ENCODE results near the gene SLU7. TPM values are rescaled to one million over a fixed set of nuclear protein-coding genes. Genes with fewer than 3 reads are reported as not detected.

SLU7 gene
- total and polyA plus RNA-seq, 2 donors (not counting 3 experiments of a cell fraction or from before 2014, with no cell fraction given), result 10.2 to 48.2 TPM

DNA sequence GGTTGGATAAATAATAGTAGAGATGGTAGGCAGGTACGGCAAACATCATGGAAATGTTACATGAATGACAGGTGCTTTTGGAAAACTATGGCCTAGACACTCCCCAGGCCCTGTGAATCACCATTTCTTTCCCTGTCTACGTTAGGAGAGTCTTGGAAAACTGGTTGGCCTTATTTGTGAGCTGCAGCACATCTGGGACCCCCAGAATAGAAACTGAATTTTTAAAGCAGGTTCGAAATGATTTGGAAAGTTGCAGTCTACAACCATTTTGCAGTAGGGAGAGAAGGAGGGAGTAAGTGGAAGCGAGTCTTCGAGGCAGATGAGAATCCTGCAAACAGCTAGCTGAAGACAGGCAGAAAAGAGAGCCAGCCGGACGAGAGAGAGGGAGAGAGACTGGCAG, 61.5 kb downstream of the SLU7 start:
- H3K9me1 ChIP-seq (replicated peaks; ENCODE audit: control insufficient read depth, extremely low read depth, insufficient read depth, low read length), result no peaks in the 10 kb centered on the region
- DNase-seq (ENCODE audit: low read depth, low spot score), result no peak
- no peaks in the 10 kb centered on the region for H4K20me1 ChIP-seq (replicated peaks; ENCODE audit: control insufficient read depth, extremely low read depth, insufficient read depth, low read length)
- intact Hi-C loops (cut with micrococcal nuclease), result no loop called here
- dilution Hi-C loops (cut with MboI; ENCODE audit: extremely low pct_ligation_motif_present, low sequenced_read_pairs), result no loop called here
- H3K9ac ChIP-seq (replicated peaks; ENCODE audit: extremely low read depth, insufficient read depth, low read length), result no peak overlapping the region
- H3K36me3 ChIP-seq (ENCODE audit: control insufficient read depth in 2 of 2, extremely low read depth in 1 of 2, insufficient read depth in 2 of 2, low read length in 2 of 2), result no peaks in the 10 kb centered on the region
- TF ChIP-seq MAX (IDR thresholded peaks at IDR 0.05; ENCODE audit: insufficient read depth, insufficient read length), result no peak
- TF ChIP-seq GATA2 (IDR thresholded peaks at IDR 0.05; ENCODE audit: insufficient read depth, insufficient read length, low read depth, low read length), result no peak
- no peak for TF ChIP-seq EZH2 (IDR thresholded peaks at IDR 0.05; ENCODE audit: borderline replicate concordance, low read depth, low read length, severe bottlenecking)
- TF ChIP-seq, protein P1, sequence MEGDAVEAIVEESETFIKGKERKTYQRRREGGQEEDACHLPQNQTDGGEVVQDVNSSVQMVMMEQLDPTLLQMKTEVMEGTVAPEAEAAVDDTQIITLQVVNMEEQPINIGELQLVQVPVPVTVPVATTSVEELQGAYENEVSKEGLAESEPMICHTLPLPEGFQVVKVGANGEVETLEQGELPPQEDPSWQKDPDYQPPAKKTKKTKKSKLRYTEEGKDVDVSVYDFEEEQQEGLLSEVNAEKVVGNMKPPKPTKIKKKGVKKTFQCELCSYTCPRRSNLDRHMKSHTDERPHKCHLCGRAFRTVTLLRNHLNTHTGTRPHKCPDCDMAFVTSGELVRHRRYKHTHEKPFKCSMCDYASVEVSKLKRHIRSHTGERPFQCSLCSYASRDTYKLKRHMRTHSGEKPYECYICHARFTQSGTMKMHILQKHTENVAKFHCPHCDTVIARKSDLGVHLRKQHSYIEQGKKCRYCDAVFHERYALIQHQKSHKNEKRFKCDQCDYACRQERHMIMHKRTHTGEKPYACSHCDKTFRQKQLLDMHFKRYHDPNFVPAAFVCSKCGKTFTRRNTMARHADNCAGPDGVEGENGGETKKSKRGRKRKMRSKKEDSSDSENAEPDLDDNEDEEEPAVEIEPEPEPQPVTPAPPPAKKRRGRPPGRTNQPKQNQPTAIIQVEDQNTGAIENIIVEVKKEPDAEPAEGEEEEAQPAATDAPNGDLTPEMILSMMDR (IDR thresholded peaks at IDR 0.05; ENCODE audit: extremely low read depth in 1 of 2, insufficient read depth in 1 of 2, low read depth in 1 of 2, low read length in 2 of 2), result no peak
- TF ChIP-seq JUN (IDR thresholded peaks at IDR 0.05; ENCODE audit: borderline replicate concordance, insufficient read depth, insufficient read length, low read depth), result no peak
- TF ChIP-seq POLR2AphosphoS5 (IDR thresholded peaks at IDR 0.05; ENCODE audit: insufficient read depth, low read depth, low read length), result no peak
- TF ChIP-seq POLR2A (IDR thresholded peaks at IDR 0.05; ENCODE audit: low read depth, low read length), result no peak
- no peak for TF ChIP-seq MYC (IDR thresholded peaks at IDR 0.05; ENCODE audit: low read depth, low read length)
- no peak for TF ChIP-seq FOS (IDR thresholded peaks at IDR 0.05; ENCODE audit: borderline replicate concordance, insufficient read depth, low read length)
- CTCF ChIA-PET, result interaction anchor here (0.6 to 1.9 kb wide), 3 partner anchors 12 to 336 kb away, joined by 3 to 8 read pairs (median 3); no protein-coding TSS in a partner anchor
- H3K9me3 ChIP-seq (replicated peaks; ENCODE audit: control insufficient read depth, insufficient read depth, low read length), result no peaks in the 10 kb centered on the region
- H3K4me1 ChIP-seq (ENCODE audit: control insufficient read depth, extremely low read depth, insufficient read depth, low read length), result no peaks in the 10 kb centered on the region
- H2AFZ ChIP-seq (ENCODE audit: low read depth, low read length), result no peak overlapping the region
- H3K79me2 ChIP-seq (ENCODE audit: control insufficient read depth, insufficient read depth, low read length), result no peaks in the 10 kb centered on the region
- no peak for FAIRE-seq
- POLR2A ChIA-PET, result no interaction called here
- no peak overlapping the region for H3K4me3 ChIP-seq (replicated peaks in 1 of 3; ENCODE audit: insufficient read depth in 1 of 3, low read depth in 1 of 3, low read length in 3 of 3)
- no TSS peak for BruUV-seq (replicated peaks)
- H3K4me2 ChIP-seq (ENCODE audit: insufficient read depth, low read length), result no peak overlapping the region
- H3K27ac ChIP-seq (ENCODE audit: insufficient read depth, low read depth, low read length), result no peak overlapping the region
- peaks cover 0 to 9% of the 10 kb centered on the region in 2 experiments for H3K27me3 ChIP-seq (ENCODE audit: control insufficient read depth in 2 of 2, insufficient read depth in 2 of 2, low read length in 2 of 2)
